Measurements from ENCODE around the gene DHRS7. TPM values are rescaled to one million over a fixed set of nuclear protein-coding genes. Genes with fewer than 3 reads are reported as not detected.

Gene DHRS7
- total RNA-seq, 4 donors from 2014 or later, result 64.5 to 108 (median 91.2) TPM

GRCh38 chr14:60114881-60115280 is 50.3 kb downstream of the DHRS7 start:
- Histone ChIP-seq H3K9me3 (no peaks in the 10 kb centered on the region), H3K4me3 (no peak overlapping the region), H3K27ac (no peak overlapping the region), H3K4me1 (no peaks in the 10 kb centered on the region), H3K36me3 (no peaks in the 10 kb centered on the region), H3K27me3 (no peaks in the 10 kb centered on the region)
- intact Hi-C loops (cut with DNase I; ENCODE audit: low total_unique reads), result no loop called here
- DNase-seq, result no peak
- TF ChIP-seq, protein P1, sequence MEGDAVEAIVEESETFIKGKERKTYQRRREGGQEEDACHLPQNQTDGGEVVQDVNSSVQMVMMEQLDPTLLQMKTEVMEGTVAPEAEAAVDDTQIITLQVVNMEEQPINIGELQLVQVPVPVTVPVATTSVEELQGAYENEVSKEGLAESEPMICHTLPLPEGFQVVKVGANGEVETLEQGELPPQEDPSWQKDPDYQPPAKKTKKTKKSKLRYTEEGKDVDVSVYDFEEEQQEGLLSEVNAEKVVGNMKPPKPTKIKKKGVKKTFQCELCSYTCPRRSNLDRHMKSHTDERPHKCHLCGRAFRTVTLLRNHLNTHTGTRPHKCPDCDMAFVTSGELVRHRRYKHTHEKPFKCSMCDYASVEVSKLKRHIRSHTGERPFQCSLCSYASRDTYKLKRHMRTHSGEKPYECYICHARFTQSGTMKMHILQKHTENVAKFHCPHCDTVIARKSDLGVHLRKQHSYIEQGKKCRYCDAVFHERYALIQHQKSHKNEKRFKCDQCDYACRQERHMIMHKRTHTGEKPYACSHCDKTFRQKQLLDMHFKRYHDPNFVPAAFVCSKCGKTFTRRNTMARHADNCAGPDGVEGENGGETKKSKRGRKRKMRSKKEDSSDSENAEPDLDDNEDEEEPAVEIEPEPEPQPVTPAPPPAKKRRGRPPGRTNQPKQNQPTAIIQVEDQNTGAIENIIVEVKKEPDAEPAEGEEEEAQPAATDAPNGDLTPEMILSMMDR (IDR thresholded peaks at IDR 0.05), result no peak
- no peak for TF ChIP-seq POLR2A (IDR thresholded peaks at IDR 0.05)

GRCh38 chr14:60111732-60112131 is 53.5 kb downstream of the DHRS7 start:
- DNase-seq, result no peak
- Histone ChIP-seq H3K4me1 (peaks cover 0 to 3% of the 10 kb centered on the region in 2 donors), H3K4me3 (no peak overlapping the region), H3K27me3 (no peaks in the 10 kb centered on the region), H3K36me3 (no peaks in the 10 kb centered on the region), H3K27ac (no peak overlapping the region), H3K9me3 (no peaks in the 10 kb centered on the region)
- no peak for TF ChIP-seq POLR2A (IDR thresholded peaks at IDR 0.05)
- TF ChIP-seq, protein P1 (IDR thresholded peaks at IDR 0.05), result no peak
- intact Hi-C loops (cut with DNase I; ENCODE audit: low total_unique reads), result no loop called here

DNA sequence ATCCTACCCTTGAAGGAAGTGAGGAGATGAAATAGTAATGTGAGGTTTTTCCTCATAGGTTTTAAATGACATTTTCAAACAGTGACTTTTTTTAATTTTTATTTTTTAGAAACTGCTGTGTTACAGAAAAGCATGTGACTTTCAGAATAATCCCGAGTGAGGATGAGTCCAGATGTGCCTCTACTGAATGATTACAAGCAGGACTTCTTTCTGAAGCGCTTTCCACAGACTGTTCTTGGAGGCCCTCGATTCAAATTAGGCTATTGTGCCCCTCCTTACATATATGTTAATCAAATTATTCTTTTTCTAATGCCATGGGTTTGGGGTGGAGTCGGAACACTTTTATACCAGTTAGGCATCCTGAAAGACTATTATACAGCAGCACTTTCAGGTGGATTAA is 57.7 kb downstream of the DHRS7 start:
- no peak for DNase-seq
- intact Hi-C loops (cut with DNase I; ENCODE audit: low total_unique reads), result no loop called here
- H3K4me1 ChIP-seq, result peaks cover 0 to 7% of the 10 kb centered on the region in 2 donors
- H3K4me3 ChIP-seq, result no peak overlapping the region
- no peaks in the 10 kb centered on the region for H3K36me3 ChIP-seq
- no peaks in the 10 kb centered on the region for H3K27me3 ChIP-seq
- no peaks in the 10 kb centered on the region for H3K9me3 ChIP-seq
- H3K27ac ChIP-seq, result no peak overlapping the region
- TF ChIP-seq, protein P1 (IDR thresholded peaks at IDR 0.05), result no peak
- no peak for TF ChIP-seq POLR2A (IDR thresholded peaks at IDR 0.05)

DNA sequence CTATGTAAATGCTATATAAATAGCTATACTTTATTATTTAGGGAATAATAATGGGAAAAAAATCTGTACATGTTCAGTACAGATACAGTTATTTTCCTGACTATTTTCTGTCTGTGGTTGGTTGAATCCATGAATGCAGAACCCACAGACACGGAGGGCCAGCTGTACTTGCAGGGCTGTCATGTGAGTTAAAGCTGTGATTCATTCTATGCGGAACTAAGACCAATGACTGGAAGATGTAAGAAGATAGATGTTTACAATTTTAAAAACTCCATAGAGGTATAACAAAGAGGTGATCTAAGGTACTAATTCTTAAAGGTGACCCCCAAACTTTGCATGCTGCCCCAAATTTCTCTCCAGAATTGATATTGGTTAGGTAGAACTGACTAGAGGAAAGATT is 58.9 kb downstream of the DHRS7 start:
- TF ChIP-seq, protein P1 (IDR thresholded peaks at IDR 0.05), result no peak
- TF ChIP-seq POLR2A (IDR thresholded peaks at IDR 0.05), result no peak
- no peak for DNase-seq
- intact Hi-C loops (cut with DNase I; ENCODE audit: low total_unique reads), result no loop called here
- no peak overlapping the region for H3K4me3 ChIP-seq
- no peaks in the 10 kb centered on the region for H3K9me3 ChIP-seq
- H3K4me1 ChIP-seq, result peaks cover 0 to 7% of the 10 kb centered on the region in 2 donors
- no peaks in the 10 kb centered on the region for H3K27me3 ChIP-seq
- H3K36me3 ChIP-seq, result no peaks in the 10 kb centered on the region
- no peak overlapping the region for H3K27ac ChIP-seq

DNA sequence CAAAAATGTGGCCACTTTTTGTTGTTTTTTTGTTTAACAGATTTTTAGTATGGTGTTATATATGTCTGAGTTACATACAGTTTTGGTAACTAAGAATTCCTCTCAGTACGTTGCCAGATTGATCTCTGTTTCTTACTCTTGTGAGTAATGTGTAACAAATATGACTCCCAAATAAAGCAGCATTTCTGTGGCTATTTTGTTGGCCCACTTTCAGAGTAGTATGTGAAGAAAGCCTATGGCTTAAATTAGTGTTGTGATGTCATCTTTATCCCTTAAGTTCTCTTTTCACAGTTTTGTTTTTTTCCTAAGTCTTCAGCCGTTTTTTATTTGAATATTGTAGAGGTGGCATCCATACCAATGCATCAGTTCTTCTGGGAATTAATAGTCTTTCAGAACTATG is 62.8 kb downstream of the DHRS7 start:
- intact Hi-C loops (cut with DNase I; ENCODE audit: low total_unique reads), result no loop called here
- Histone ChIP-seq H3K4me3 (no peak overlapping the region), H3K4me1 (peaks cover 0 to 5% of the 10 kb centered on the region in 2 donors), H3K9me3 (no peaks in the 10 kb centered on the region), H3K36me3 (no peaks in the 10 kb centered on the region), H3K27ac (no peak overlapping the region), H3K27me3 (no peaks in the 10 kb centered on the region)
- TF ChIP-seq, protein P1 (IDR thresholded peaks at IDR 0.05), result no peak
- no peak for TF ChIP-seq POLR2A (IDR thresholded peaks at IDR 0.05)
- DNase-seq, result no peak
